Adrenal gland (tissue), 12 donors: ENCODE data around the gene RNF169. TPM values are rescaled to one million over a fixed set of nuclear protein-coding genes. Genes with fewer than 3 reads are reported as not detected.

ENCODE experiments used
- DNase-seq, 7 donors: peaks; one replicate each; pipeline ENCODE4 v3.0.0-alpha.2; 2019 to 2020
- H3K27ac ChIP-seq, 5 donors: fragments of 200-600 bp; sonication (generic) in 4 of 5; 1 replicate in 3 of 5; 2 replicates in 2 of 5; pipeline versions ENCODE4 v1.5.1 to v1.8.0; 2016 to 2020; ENCODE audit warnings: mild to moderate bottlenecking in 1 of 5
- H3K27me3 ChIP-seq: fragments of 200-600 bp; 2 replicates; pipeline ENCODE4 v1.8.0; 2021
- H3K36me3 ChIP-seq, 2 donors: fragments of 200-600 bp; replicated peaks in 1 of 2; 1 replicate in 1 of 2; 2 replicates in 1 of 2; pipeline versions ENCODE4 v1.5.1 to v1.8.0; 2018 to 2022
- H3K4me1 ChIP-seq, 2 donors: fragments of 200-600 bp; replicated peaks in 1 of 2; 1 replicate in 1 of 2; 2 replicates in 1 of 2; pipeline versions ENCODE4 v1.5.1 to v1.8.0; 2018 to 2021
- H3K4me3 ChIP-seq, 4 donors: fragments of 200-600 bp; sonication (generic) in 3 of 4; one replicate each; pipeline ENCODE4 v1.5.1; 2016 to 2018
- H3K9me3 ChIP-seq, 3 donors: fragments of 200-600 bp; sonication (generic) in 1 of 3; replicated peaks in 1 of 3; 1 replicate in 2 of 3; 2 replicates in 1 of 3; pipeline versions ENCODE4 v1.5.1 to v1.8.0; 2016 to 2021
- POLR2A ChIP-seq, 2 donors: fragments of 450-650 bp; IDR thresholded peaks; one replicate each; pipeline ENCODE4 v1.6.1; 2017; ENCODE audit warnings: antibody characterized with exemption in 2 of 2, mild to moderate bottlenecking in 2 of 2, moderate library complexity in 1 of 2
- WGBS, 4 donors: extraction: QIAGEN DNeasy Blood & Tissue Kit in 2 of 4; methylation state at CpG; one replicate each; pipeline versions ENCODE4 v1.1.5 to v1.1.7; 2013 to 2017; 5-methylcytosine and 5-hydroxymethylcytosine counted together
- intact Hi-C, 2 donors: fragments of 100-400 bp; cut with DNase I; formaldehyde crosslinking; loops; one replicate each; pipeline versions ENCODE4 v1.14.1 to v1.15.0; 2022 to 2023
- polyA plus RNA-seq, 3 donors: library from polyadenylated mRNA; stranded (reverse); fragments of 200-250 nt in 2 of 3; fragments of 350-450 nt in 1 of 3; fragmentation: Illumina TruSeq in 1 of 3; extraction: RNeasy Lipid Tissue Mini Kit (QIAGEN cat#74804) in 1 of 3; gene quantifications; one replicate each; pipeline ENCODE4 v1.2.3, GENCODE V29; 2013 to 2014
- total RNA-seq, 9 donors: library from RNA; depleted of rRNA in 4 of 9; stranded (reverse); fragments of >200 nt in 4 of 9; fragments of 120-200 nt in 1 of 9; fragmentation: NEBNext Ultra II Directional in 1 of 9; extraction: Animal tissue kit (Norgen Biotek cat#: 25700) in 1 of 9; gene quantifications; one replicate each; pipeline versions ENCODE4 v1.1.0 to v1.2.4, GENCODE V29; 2013 to 2023
- TF ChIP-seq, protein P1 (sequence below), 6 experiments: fragments of 450-650 bp in 4 of 6; fragments of 200-600 bp in 2 of 6; sonication (generic) in 1 of 6; IDR thresholded peaks; 1 replicate in 5 of 6; 2 replicates in 1 of 6; pipeline versions ENCODE4 v1.5.1 to v1.8.0; 2016 to 2021; ENCODE audit warnings: antibody characterized with exemption in 6 of 6, mild to moderate bottlenecking in 2 of 6, moderate library complexity in 1 of 6
- donor health status: healthy with polysubstance abuse.
- donor health status: Bipolar disorder and iron deficiency.
- donor health status: DM: yes; HTN: yes; CAD: no.
- donor health status: DM: no; HTN: no; CAD: no.
- donor health status: DM: no; HTN: no; CAD: no.
- donor health status: DM: yes; HTN: yes; CAD: no.

RNF169 gene
- total and polyA plus RNA-seq, 12 donors, result 1.9 to 17.8 (median 11.0) TPM

DNA sequence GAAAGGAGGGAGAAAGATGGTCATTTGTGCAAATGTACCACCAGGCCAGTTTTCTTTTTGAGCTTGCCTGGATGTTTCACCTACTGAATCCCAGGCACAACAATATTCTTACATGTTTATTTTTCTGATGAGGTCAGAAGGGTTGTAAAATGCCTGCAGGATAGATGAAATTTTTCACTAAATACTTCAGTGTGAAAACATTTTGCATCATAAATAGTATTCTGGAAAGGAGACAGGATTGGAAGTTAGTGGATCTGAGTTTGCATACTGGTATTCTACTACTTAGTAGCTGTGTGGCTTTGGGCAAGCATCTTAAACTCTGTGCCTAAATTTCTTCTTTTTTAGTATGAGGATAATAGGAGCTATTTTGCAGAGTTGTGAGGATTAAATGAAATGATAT is 24.8 kb downstream of the RNF169 start:
- Histone ChIP-seq H3K27me3 (no peaks in the 10 kb centered on the region), H3K9me3 (no peaks in the 10 kb centered on the region), H3K27ac (no peak overlapping the region), H3K36me3 (no peaks in the 10 kb centered on the region), H3K4me1 (peaks cover 0 to 7% of the 10 kb centered on the region in 2 donors), H3K4me3 (no peak overlapping the region)
- TF ChIP-seq, protein P1, sequence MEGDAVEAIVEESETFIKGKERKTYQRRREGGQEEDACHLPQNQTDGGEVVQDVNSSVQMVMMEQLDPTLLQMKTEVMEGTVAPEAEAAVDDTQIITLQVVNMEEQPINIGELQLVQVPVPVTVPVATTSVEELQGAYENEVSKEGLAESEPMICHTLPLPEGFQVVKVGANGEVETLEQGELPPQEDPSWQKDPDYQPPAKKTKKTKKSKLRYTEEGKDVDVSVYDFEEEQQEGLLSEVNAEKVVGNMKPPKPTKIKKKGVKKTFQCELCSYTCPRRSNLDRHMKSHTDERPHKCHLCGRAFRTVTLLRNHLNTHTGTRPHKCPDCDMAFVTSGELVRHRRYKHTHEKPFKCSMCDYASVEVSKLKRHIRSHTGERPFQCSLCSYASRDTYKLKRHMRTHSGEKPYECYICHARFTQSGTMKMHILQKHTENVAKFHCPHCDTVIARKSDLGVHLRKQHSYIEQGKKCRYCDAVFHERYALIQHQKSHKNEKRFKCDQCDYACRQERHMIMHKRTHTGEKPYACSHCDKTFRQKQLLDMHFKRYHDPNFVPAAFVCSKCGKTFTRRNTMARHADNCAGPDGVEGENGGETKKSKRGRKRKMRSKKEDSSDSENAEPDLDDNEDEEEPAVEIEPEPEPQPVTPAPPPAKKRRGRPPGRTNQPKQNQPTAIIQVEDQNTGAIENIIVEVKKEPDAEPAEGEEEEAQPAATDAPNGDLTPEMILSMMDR (IDR thresholded peaks at IDR 0.05), result no peak
- no peak for TF ChIP-seq POLR2A (IDR thresholded peaks at IDR 0.05)
- DNase-seq, result no peak
- intact Hi-C loops, result no loop called here

DNA sequence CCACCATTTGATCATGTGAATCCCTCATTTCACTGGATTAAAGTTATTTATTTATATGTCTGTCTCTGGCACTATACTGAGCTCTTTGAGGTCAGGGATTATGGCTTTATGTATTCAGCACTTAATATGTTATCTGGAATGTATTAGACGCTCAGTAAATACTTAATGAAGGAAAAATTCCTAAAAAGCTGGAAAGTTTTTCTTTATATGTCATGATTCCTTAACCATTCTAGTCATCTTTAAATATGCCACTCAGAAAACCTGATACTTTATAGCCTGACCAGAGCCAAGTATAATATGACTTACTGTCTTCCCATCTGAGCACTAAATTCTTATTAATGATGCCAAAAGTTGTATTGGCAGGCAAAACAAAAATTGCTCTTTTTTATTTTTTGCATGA is 27.1 kb downstream of the RNF169 start:
- intact Hi-C loops, result no loop called here
- Histone ChIP-seq H3K4me3 (no peak overlapping the region), H3K9me3 (no peaks in the 10 kb centered on the region), H3K27me3 (no peaks in the 10 kb centered on the region), H3K27ac (no peak overlapping the region), H3K4me1 (peaks cover 0 to 15% of the 10 kb centered on the region in 2 donors), H3K36me3 (no peaks in the 10 kb centered on the region)
- DNase-seq, result no peak
- WGBS, 4 donors, result 94 to 100% (median 96%) methylated on average over 1 of the region's 1 CpG
- TF ChIP-seq POLR2A (IDR thresholded peaks at IDR 0.05), result no peak
- TF ChIP-seq, protein P1 (IDR thresholded peaks at IDR 0.05), result no peak

DNA sequence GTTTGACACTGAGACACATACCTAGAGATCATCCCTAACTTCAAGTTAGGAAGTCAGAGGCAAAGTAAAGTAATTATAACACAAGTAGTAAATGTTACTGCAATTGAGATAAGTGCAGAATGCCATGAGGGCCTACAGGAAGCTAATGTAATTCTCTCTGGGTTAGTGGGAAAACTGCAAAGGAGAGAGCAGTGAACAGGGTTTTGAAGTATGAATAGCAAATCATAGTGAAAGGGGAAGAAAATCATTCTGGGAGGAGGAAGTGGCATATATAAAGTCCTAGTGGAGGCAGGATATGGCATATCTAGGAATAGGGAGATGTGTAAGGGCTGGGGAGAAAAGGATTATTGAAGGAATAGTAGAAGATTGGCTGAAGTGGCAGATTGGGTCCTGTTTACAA is 27.9 kb downstream of the RNF169 start:
- no peak for TF ChIP-seq POLR2A (IDR thresholded peaks at IDR 0.05)
- TF ChIP-seq, protein P1 (IDR thresholded peaks at IDR 0.05), result no peak
- Histone ChIP-seq H3K27ac (no peak overlapping the region), H3K4me1 (peaks cover 0 to 18% of the 10 kb centered on the region in 2 donors), H3K27me3 (no peaks in the 10 kb centered on the region), H3K36me3 (no peaks in the 10 kb centered on the region), H3K4me3 (no peak overlapping the region), H3K9me3 (no peaks in the 10 kb centered on the region)
- DNase-seq, result no peak
- intact Hi-C loops, result no loop called here

DNA sequence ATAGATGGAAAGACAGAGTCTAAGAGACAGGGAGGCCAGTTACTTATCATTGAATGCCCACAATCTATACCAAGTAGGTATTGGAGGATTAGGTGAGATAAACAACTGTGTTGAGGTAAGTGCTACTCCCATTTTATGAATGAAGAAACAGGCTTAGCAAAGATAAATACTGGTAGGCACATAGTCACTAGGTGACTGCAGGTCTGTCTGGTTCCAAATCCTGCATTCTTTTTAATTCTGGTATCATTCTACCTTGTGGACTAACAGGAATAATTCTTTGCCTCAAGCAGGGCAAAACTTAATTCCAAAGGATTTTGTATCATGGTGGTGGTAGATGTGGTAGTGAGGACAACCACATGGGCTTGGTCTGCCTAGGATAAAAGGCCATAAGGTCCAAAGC is 28.4 kb downstream of the RNF169 start:
- Histone ChIP-seq H3K9me3 (no peaks in the 10 kb centered on the region), H3K27me3 (no peaks in the 10 kb centered on the region), H3K4me1 (peaks cover 0 to 20% of the 10 kb centered on the region in 2 donors), H3K27ac (no peak overlapping the region), H3K36me3 (no peaks in the 10 kb centered on the region), H3K4me3 (no peak overlapping the region)
- no peak for TF ChIP-seq POLR2A (IDR thresholded peaks at IDR 0.05)
- TF ChIP-seq, protein P1 (IDR thresholded peaks at IDR 0.05), result no peak
- intact Hi-C loops, result no loop called here
- DNase-seq, result no peak
